HG02870 (cell line): ENCODE data around the gene STPG3.

Source experiments
- ATAC-seq: cut with Tn5 transposase; IDR thresholded peaks from one replicate; pipeline ENCODE4 v1.9.1; 2021; ENCODE audit warnings: mild to moderate bottlenecking, moderate library complexity; ENCODE audit not compliant: unreplicated experiment

STPG3 gene

DNA sequence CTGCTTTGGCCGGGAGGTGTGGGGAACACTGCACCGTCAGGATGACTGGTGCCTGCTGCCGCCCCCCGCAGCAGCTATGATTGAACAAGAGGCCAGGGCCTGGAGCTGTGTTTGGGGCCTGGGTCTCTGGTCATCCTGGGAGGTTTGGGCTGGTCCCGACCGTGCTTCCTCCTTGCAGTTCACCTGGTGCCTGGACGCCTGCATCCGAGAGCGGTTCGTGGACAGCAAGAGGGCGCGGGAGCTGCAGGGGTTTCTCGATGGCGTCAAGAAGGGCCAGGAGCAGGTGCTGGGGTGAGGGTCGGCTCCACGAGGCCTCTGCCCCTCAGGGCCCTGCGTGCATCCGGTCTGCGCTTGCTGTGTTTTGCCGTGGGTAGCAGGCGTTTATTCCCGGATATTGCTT, 13.0 kb downstream of the STPG3 start:
- ATAC-seq, result no peak

- no peak for ATAC-seq
Measured at GRCh38 chr9:137265496-137266161, 14.5 kb downstream of the STPG3 start.

- ATAC-seq, result no peak
Measured at GRCh38 chr9:137266162-137266527, 15.1 kb downstream of the STPG3 start.

- ATAC-seq, result no peak
Measured at GRCh38 chr9:137266585-137267453, 15.7 kb downstream of the STPG3 start.

DNA sequence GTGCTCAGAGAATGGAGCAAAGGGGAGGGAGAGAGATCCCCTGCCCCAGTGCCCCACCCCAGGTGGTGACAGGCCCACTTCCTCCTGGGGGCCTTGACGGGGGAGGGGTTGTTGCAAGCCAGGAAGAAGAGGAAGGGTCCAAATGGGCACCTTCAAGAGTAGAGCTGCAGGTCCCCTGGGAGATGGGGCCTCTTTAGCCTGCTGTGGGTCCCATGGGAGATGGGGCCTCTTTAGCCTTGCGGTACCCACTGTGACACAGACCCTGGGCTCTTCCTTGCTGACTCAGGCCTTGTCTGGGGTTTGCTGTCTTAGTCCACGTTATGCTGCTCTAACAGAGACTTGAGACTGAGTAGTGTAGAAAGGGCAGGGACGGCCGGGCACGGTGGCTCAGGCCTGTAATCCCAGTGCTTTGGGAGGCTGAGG, 16.9 kb downstream of the STPG3 start:
- ATAC-seq, result no peak

DNA sequence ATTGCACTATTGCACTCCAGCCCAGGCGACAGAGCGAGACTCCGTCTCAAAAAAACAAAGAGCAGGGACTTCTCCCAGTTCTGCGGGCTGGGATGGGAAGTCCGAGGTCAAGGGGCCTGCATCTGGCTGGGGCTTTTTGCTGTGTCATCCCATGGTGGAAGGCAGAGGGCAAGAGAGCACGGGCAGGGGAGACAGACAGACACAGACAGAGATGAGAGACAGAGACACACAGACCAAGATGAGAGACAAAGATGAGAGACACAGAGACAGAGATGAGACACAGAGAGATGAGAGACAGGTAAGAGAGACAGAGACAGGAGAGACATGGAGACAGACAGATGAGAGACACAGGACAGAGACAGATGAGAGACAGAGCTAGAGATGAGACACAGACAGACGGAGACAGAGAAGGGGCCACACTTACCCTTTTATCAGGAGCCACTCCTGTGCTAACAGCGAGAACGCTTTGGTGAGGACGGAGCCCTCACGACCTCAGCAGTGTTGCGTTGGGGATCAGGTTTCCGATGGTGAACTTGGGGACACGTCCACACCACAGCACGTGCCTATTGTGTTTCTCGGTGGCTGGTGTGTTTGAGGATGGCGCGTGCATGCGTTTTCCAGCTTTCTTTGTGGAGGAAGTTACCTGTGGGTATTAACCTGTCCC, 17.6 kb downstream of the STPG3 start:
- ATAC-seq, result no peak

DNA sequence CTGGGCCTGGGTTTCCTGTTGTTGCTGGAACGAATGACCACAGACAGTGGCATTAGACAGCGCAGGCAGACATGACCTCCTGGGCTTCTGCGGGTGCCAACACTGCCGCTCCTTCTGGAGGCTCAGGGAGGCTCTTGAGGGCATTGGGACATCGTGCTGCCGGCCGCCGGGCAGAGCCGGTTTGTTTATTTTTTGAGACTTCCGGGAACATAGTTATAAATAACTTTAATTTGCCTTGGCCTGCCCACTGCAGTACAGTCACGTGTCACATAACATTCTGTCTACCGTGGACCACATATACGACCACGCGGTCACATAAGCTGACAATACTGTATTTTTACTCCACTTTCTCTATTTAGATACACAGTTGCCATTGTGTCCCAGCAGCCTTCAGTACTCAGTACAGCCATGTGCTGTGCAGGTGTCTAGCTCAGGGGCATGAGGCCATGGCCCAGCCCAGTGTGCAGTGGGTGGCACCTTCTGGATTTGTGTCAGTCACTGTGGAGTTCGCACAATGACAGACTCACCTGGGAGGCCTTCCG, 18.2 kb downstream of the STPG3 start:
- ATAC-seq, result no peak

GRCh38 chr9:137270929-137271695, 20.0 kb downstream of the STPG3 start:
- ATAC-seq, result no peak

DNA sequence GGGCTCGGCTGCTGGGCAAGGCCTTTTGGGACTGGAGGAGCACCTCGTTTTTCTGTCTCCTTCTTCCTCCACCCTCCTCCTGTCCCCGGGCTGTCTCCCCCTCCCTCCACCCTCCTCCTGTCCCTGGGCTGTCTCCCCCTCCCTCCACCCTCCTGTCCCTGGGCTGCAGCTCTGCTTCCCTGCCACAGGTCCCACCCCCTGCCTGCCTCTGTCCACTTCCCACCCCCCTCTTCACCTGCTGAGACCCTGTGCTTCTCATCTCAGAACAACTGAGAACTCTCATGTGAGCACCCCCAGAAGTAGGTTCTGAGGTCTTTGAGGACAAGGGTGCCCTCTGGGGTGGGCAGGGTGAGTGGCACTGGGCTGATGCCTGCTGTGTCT, 20.6 kb downstream of the STPG3 start:
- no peak for ATAC-seq

- no peak for ATAC-seq
Measured at GRCh38 chr9:137272241-137273094, 21.4 kb downstream of the STPG3 start.

- no peak for ATAC-seq
Measured at GRCh38 chr9:137273095-137273490, 22.0 kb downstream of the STPG3 start.

- ATAC-seq, result no peak
Measured at GRCh38 chr9:137273611-137274320, 22.7 kb downstream of the STPG3 start.

DNA sequence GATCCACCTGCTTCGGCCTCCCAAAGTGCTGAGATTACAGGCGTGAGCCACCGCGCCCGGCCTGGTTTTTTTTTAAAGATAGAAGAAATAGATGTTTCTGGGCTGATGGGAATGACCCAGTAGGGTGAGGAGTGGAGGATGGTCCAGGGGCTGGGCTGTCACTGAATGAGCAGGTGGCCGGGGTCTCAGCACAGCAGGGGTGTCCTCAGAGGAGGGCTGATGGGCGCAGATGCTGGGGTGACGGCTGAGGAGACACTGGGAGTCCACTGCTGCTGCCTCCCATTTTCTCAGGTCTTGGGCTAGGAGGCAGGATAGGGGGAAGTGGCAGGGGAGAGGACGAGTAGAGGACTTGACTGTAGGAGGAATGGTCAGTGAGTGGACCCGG, 24.1 kb downstream of the STPG3 start:
- no peak for ATAC-seq

- no peak for ATAC-seq
Measured at GRCh38 chr9:137275588-137276472, 24.7 kb downstream of the STPG3 start.

DNA sequence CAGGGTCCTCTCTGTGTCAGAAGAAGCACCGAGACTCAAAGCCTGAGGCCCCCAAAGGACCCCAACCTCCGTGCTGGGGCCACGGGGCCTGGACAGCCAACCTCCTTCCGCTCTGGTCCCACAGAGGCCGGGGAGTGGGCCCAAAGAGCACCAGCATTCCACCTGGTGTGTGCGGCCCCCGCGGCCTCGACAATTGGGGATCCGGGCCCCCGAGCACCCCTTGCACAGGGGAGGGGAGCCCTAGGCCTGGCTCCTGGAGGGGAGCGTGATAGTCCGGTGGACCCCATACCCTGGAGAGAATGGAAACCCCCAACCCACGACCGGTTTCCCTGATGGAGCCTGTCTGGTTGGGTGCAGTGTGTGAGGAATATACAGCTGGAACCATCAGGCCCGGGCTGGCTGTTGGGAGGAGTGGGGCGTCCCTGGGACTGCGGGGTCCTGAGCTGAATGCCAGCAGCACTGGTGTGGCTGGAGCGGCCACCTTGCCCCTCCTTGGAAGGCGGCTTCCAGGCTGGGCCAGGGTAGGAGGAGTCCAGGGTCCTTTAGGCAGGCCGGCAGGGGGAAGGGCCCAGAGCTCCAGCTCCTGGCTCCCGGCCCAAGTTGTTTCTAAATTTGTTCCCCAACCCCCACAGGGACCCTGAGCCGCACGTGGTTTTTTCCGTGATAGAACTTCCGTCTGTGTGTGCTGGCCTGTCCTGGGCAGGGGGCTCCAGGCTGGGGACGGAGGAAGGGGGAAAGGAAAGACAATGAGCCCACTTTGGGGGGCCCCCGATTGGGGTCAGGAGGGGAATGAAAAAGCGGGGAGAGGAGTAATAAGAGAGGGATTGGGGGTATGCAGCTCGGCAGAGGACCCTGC, 25.6 kb downstream of the STPG3 start:
- no peak for ATAC-seq

GRCh38 chr9:137277329-137278041, 26.4 kb downstream of the STPG3 start, which contains the start of gene TOR4A:
Gene TOR4A (plus strand): TSS chr9:137277726. CDS start chr9:137278690, 964 bp downstream.
- no peak for ATAC-seq
